ENCODE data around the gene RNLS. TPM values are rescaled to one million over a fixed set of nuclear protein-coding genes. Genes with fewer than 3 reads are reported as not detected.

Gene RNLS
- total and polyA plus RNA-seq, 3 donors from 2014 or later, result 13.0 to 27.4 (median 27.1) TPM

GRCh38 chr10:88226891-88227290, 356.2 kb downstream of the RNLS start:
- H3K27ac ChIP-seq, result peak overlapping the region in 1 of 2 donors; percentile 15

GRCh38 chr10:88226071-88226659, 357.0 kb downstream of the RNLS start:
- no peaks in the 10 kb centered on the region for H3K9me3 ChIP-seq
- no peak for DNase-seq
- intact Hi-C loops (cut with DNase I; ENCODE audit: low total_unique reads), result no loop called here
- 26 to 39% methylated on average over 2 of the region's 2 CpGs for WGBS, 2 donors
- H3K4me3 ChIP-seq, result no peak overlapping the region
- H3K27me3 ChIP-seq, result no peaks in the 10 kb centered on the region
- H3K27ac ChIP-seq, result no peak overlapping the region
- peaks cover 11% of the 10 kb centered on the region for H3K4me1 ChIP-seq
- TF ChIP-seq CTCF (IDR thresholded peaks at IDR 0.05) (no peak), POLR2A (IDR thresholded peaks at IDR 0.05) (no peak)
- H3K36me3 ChIP-seq (ENCODE audit: low read depth, missing control alignments), result no peaks in the 10 kb centered on the region

More at GRCh38 chr10:88226891-88227290, 356.2 kb downstream of the RNLS start:
- peaks cover 11% of the 10 kb centered on the region for H3K4me1 ChIP-seq
- no peaks in the 10 kb centered on the region for H3K36me3 ChIP-seq (ENCODE audit: low read depth, missing control alignments)
- H3K4me3 ChIP-seq, result no peak overlapping the region
- H3K27me3 ChIP-seq, result no peaks in the 10 kb centered on the region
- no peak for DNase-seq
- TF ChIP-seq POLR2A (IDR thresholded peaks at IDR 0.05) (no peak), CTCF (IDR thresholded peaks at IDR 0.05) (no peak)
- 76 to 89% methylated on average over 1 of the region's 1 CpG for WGBS, 2 donors
- no peaks in the 10 kb centered on the region for H3K9me3 ChIP-seq
- intact Hi-C loops (cut with DNase I; ENCODE audit: low total_unique reads), result no loop called here

Small RNA genes within 50 kb of the gene (small RNA-seq; reads per million reads assigned to genes)
- 0 reads per million in 2 donors for gene AL353149.1
- gene RF00019, result 0 reads per million in 2 donors

Other genes with a start within 250 kb of the RNLS start
- 1 to 10 TPM; 3.5 to 4.2 TPM for gene LIPJ, start 3.4 kb upstream of the RNLS start, total RNA-seq
- 10.4 TPM for gene LIPJ, start 3.4 kb upstream of the RNLS start, polyA plus RNA-seq (ENCODE audit: insufficient read depth, low read depth, low replicate concordance)
- 1 to 10 TPM in 1 of 2 donors, under 1 TPM in 1; 0.81 to 2.3 TPM for gene LIPF, start 81.1 kb upstream of the RNLS start, total RNA-seq
- 1.3 TPM for gene LIPF, start 81.1 kb upstream of the RNLS start, polyA plus RNA-seq (ENCODE audit: insufficient read depth, low read depth, low replicate concordance)
- gene LIPK, start 122.9 kb upstream of the RNLS start, total RNA-seq, result not detected
- not detected for gene LIPK, start 122.9 kb upstream of the RNLS start, polyA plus RNA-seq (ENCODE audit: insufficient read depth, low read depth, low replicate concordance)
- under 1 TPM in 1 of 2 donors, not detected in 1; 0.31 TPM for gene LIPN, start 176.7 kb upstream of the RNLS start, total RNA-seq
- not detected for gene LIPN, start 176.7 kb upstream of the RNLS start, polyA plus RNA-seq (ENCODE audit: insufficient read depth, low read depth, low replicate concordance)
- gene LIPM, start 219.4 kb upstream of the RNLS start, total RNA-seq, result not detected
- gene LIPM, start 219.4 kb upstream of the RNLS start, polyA plus RNA-seq (ENCODE audit: insufficient read depth, low read depth, low replicate concordance), result not detected

All from testis (tissue), 3 donors.